ENCODE results near the gene PEDS1.
"Not testable (repeated sequence)": the region's sequence is repeated elsewhere in the genome, so short reads cannot be mapped to it uniquely, and the experiment has no call there.

Gene PEDS1

DNA sequence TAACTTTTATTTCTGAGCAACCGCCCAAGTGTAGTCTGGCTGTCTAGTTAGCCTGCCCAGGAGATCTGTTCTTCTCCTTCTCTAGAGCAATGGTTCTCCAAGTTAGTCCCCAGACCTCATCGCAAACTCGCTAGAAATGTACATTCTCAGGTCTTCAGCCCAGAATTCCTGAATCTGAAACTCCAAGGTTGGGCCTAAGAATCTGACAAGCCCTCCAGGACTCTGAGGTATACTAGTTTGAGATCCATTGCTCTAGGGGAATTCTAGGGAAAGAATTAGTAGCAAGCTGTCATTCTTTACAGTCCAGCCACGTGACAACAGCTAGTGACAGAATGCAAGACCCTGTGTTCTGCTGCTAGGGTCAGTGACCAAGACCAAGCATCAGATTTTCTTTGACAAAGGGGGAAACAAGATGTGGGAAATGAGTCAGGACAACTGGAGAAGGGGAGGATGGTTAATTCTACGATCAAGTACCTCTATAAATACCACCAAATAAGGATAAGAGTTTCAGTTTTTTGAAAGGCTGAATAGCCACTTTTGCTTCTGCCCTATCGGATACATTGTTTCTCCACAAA is 46.4 kb downstream of the PEDS1 start:
- H3K79me2 ChIP-seq (ENCODE audit: insufficient read depth, low read depth), result peaks cover 98% of the 10 kb centered on the region
- H3K27ac ChIP-seq, result no peak overlapping the region
- H3K4me1 ChIP-seq (ENCODE audit: low read depth, poor library complexity, severe bottlenecking), result peaks cover 32% of the 10 kb centered on the region
- TF ChIP-seq, protein P1, sequence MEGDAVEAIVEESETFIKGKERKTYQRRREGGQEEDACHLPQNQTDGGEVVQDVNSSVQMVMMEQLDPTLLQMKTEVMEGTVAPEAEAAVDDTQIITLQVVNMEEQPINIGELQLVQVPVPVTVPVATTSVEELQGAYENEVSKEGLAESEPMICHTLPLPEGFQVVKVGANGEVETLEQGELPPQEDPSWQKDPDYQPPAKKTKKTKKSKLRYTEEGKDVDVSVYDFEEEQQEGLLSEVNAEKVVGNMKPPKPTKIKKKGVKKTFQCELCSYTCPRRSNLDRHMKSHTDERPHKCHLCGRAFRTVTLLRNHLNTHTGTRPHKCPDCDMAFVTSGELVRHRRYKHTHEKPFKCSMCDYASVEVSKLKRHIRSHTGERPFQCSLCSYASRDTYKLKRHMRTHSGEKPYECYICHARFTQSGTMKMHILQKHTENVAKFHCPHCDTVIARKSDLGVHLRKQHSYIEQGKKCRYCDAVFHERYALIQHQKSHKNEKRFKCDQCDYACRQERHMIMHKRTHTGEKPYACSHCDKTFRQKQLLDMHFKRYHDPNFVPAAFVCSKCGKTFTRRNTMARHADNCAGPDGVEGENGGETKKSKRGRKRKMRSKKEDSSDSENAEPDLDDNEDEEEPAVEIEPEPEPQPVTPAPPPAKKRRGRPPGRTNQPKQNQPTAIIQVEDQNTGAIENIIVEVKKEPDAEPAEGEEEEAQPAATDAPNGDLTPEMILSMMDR (conservative IDR thresholded peaks at IDR 0.05; ENCODE audit: low read depth, low read length), result no peak
- H3K9ac ChIP-seq, result no peak overlapping the region
- H3K4me2 ChIP-seq, result no peak overlapping the region
- H2AFZ ChIP-seq (ENCODE audit: low read depth), result no peak overlapping the region
- no peaks in the 10 kb centered on the region for H3K36me3 ChIP-seq (ENCODE audit: insufficient read depth)
- no peaks in the 10 kb centered on the region for H3K27me3 ChIP-seq (ENCODE audit: insufficient read depth, low read depth)
- no peak overlapping the region for H3K4me3 ChIP-seq (IDR thresholded peaks at IDR 0.05; ENCODE audit: insufficient read depth, low read depth, low read length)
- peaks cover 33% of the 10 kb centered on the region for H4K20me1 ChIP-seq (ENCODE audit: insufficient read depth)

DNA sequence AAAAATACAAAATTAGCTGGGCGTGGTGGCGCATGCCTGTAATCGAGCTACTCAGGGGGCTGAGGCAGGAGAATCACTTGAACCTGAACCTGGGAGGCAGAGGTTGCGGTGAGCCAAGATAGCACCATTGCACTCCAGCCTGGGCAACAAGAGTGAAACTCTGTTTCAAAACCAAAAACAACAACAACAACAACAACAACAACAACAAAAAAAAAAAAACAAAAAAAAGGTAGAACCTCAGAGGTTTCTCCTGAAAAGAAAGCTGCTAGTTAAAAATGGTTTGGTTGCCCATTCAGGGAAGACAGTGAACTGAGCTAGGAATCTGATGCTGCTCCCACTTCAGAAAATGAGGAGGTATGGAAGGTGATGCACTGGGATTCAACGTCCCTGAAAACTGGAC is 46.9 kb downstream of the PEDS1 start:
- not testable (repeated sequence) for H2AFZ ChIP-seq (ENCODE audit: low read depth); H3K9ac ChIP-seq; H3K4me2 ChIP-seq; H3K27ac ChIP-seq; H3K36me3 ChIP-seq (ENCODE audit: insufficient read depth); H3K27me3 ChIP-seq (ENCODE audit: insufficient read depth, low read depth); H3K4me3 ChIP-seq (IDR thresholded peaks at IDR 0.05; ENCODE audit: insufficient read depth, low read depth, low read length)
- peaks cover 31% of the 10 kb centered on the region for H4K20me1 ChIP-seq (ENCODE audit: insufficient read depth)
- H3K79me2 ChIP-seq (ENCODE audit: insufficient read depth, low read depth), result peaks cover 98% of the 10 kb centered on the region
- H3K4me1 ChIP-seq (ENCODE audit: low read depth, poor library complexity, severe bottlenecking), result peaks cover 28% of the 10 kb centered on the region
